HFFc6 (cell line): ENCODE data around the gene IKBKG. TPM values are rescaled to one million over a fixed set of nuclear protein-coding genes. Genes with fewer than 3 reads are reported as not detected.

Experiments used
- DNase-seq: peaks from one replicate; pipeline ENCODE4 v3.0.0-alpha.2; 2018
- H3K27ac Mint-ChIP-seq: 2 replicates; pipeline ENCODE4 v1.8.0; 2020; ENCODE audit warnings: mild to moderate bottlenecking, mixed read lengths
- H3K27me3 Mint-ChIP-seq: 2 replicates; pipeline ENCODE4 v1.8.0; 2021; ENCODE audit warnings: mild to moderate bottlenecking, moderate library complexity, mixed read lengths; ENCODE audit not compliant: insufficient read depth
- H3K36me3 Mint-ChIP-seq: 2 replicates; pipeline ENCODE4 v1.8.0; 2021; ENCODE audit warnings: low read depth, mixed read lengths
- H3K4me1 Mint-ChIP-seq: 2 replicates; pipeline ENCODE4 v1.8.0; 2020; ENCODE audit warnings: low read depth, mixed read lengths
- H3K4me3 Mint-ChIP-seq: 2 replicates; pipeline ENCODE4 v1.8.0; 2020; ENCODE audit warnings: mild to moderate bottlenecking, moderate library complexity, mixed read lengths
- H3K9me3 Mint-ChIP-seq: 2 replicates; pipeline ENCODE4 v1.8.0; 2020; ENCODE audit warnings: mild to moderate bottlenecking, mixed read lengths
- CTCF ChIP-seq: fragments of 200-600 bp; sonication (generic); IDR thresholded peaks from 2 replicates; pipeline ENCODE4 v1.5.0; 2021; ENCODE audit warnings: antibody characterized with exemption, mild to moderate bottlenecking
- total RNA-seq, 6 experiments: library from RNA; stranded (reverse); fragmentation: NEBNext Ultra II Directional; extraction: Animal tissue kit (Norgen Biotek cat#: 25700); gene quantifications; 2 replicates in 1 of 6; 3 replicates in 5 of 6; pipeline ENCODE4 v1.2.3, GENCODE V29; 2021

Gene IKBKG
- total RNA-seq, 6 experiments from 2014 or later = 32.5 to 38.9 (median 37.5) TPM

DNA sequence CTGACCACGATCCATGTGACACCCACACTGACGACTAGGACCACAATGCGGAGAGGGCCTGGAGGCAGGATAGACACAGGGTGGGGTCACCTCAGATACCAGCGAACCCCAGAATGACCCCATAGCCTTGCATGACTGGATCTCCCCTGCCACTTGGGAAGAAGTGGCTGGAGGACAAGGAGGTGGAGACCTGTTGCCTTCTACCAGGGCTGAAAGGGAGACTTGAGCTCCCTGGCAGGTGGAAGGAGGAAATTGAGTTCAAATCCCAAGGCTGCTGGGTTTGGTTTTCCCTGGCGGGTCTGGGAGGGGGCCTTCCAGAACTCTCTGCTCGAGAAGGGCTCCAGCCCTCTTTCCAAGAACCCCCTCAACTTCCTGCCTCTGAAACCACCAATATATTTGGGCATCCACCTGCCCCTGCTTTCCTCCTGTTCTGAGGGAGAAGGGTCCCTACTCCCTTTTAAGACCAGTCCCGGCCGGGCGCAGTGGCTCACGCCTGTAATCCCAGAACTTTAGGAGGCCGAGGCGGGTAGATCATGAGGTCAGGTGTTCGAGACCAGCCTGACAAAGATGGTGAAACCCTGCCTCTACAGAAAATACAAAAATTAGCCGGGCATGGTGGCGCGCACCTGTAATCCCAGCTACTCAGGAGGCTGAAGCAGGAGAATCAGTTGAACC, 34.4 kb upstream of the IKBKG start:
- Mint-ChIP-seq H3K9me3 (no peaks in the 10 kb centered on the region), H3K4me1 (peaks cover 18% of the 10 kb centered on the region), H3K4me3 (no peak overlapping the region), H3K36me3 (peaks cover 25% of the 10 kb centered on the region), H3K27me3 (no peaks in the 10 kb centered on the region), H3K27ac (no peak overlapping the region)
- no peak for TF ChIP-seq CTCF
- DNase-seq = no peak

GRCh38 chrX:154513716-154514115, 33.7 kb upstream of the IKBKG start:
- Mint-ChIP-seq H3K4me3 (peak overlapping the region; percentile 11; the same call in 1 of the 2 replicates), H3K27ac (no peak overlapping the region), H3K4me1 (peaks cover 18% of the 10 kb centered on the region), H3K9me3 (no peaks in the 10 kb centered on the region), H3K36me3 (peaks cover 25% of the 10 kb centered on the region), H3K27me3 (no peaks in the 10 kb centered on the region)
- no peak for DNase-seq
- no peak for TF ChIP-seq CTCF

- H3K4me1 Mint-ChIP-seq = peaks cover 18% of the 10 kb centered on the region
- H3K9me3 Mint-ChIP-seq = no peaks in the 10 kb centered on the region
- no peak for DNase-seq
- H3K4me3 Mint-ChIP-seq = peak overlapping the region; percentile 90
- H3K36me3 Mint-ChIP-seq = peaks cover 17% of the 10 kb centered on the region
- peak overlapping the region; percentile 50 for H3K27ac Mint-ChIP-seq
- TF ChIP-seq CTCF = no peak
- H3K27me3 Mint-ChIP-seq = no peaks in the 10 kb centered on the region
These were observed 32.1 kb upstream of the IKBKG start for GRCh38 chrX:154515090-154515965.

- H3K9me3 Mint-ChIP-seq = no peaks in the 10 kb centered on the region
- peak within 1 kb of the TSS; percentile 83 for H3K27ac Mint-ChIP-seq
- H3K4me3 Mint-ChIP-seq = peak within 1 kb of the TSS; percentile 90
- peaks cover 12% of the 10 kb centered on the region for H3K36me3 Mint-ChIP-seq
- peak; percentile 81 for DNase-seq
- no peak for TF ChIP-seq CTCF
- H3K4me1 Mint-ChIP-seq = peaks cover 18% of the 10 kb centered on the region
- no peaks in the 10 kb centered on the region for H3K27me3 Mint-ChIP-seq
These were observed 31.3 kb upstream of the IKBKG start, which contains the start of gene FAM3A for GRCh38 chrX:154515966-154516655. Gene FAM3A, minus strand, starts transcription at chrX:154516232. Its CDS starts 460 bp downstream, at chrX:154515772.

GRCh38 chrX:154516656-154517100, 30.7 kb upstream of the IKBKG start:
- Mint-ChIP-seq H3K9me3 (no peaks in the 10 kb centered on the region), H3K27me3 (no peaks in the 10 kb centered on the region), H3K4me1 (peaks cover 18% of the 10 kb centered on the region), H3K36me3 (peaks cover 11% of the 10 kb centered on the region), H3K4me3 (peak overlapping the region; percentile 84), H3K27ac (peak overlapping the region; percentile 83)
- no peak for TF ChIP-seq CTCF
- no peak for DNase-seq
